Hematopoietic multipotent progenitor cell treated with erythropoietin and hydrocortisone succinate and interleukin-3 and kit ligand, for 15 days (in vitro differentiated cells): ENCODE results near the gene ENOX1.

Experiments used
- DNase-seq: peaks from one replicate; pipeline ENCODE4 v3.0.0-alpha.2; 2015; ENCODE audit warnings: low spot score

The ENOX1 gene

GRCh38 chr13:43744261-43745031, 42.3 kb downstream of the ENOX1 start:
- no peak for DNase-seq

GRCh38 chr13:43742911-43743310, 43.9 kb downstream of the ENOX1 start:
- no peak for DNase-seq

GRCh38 chr13:43737392-43737923, 49.3 kb downstream of the ENOX1 start:
- DNase-seq = no peak

GRCh38 chr13:43732726-43733125, 54.0 kb downstream of the ENOX1 start:
- no peak for DNase-seq

GRCh38 chr13:43731296-43731695, 55.5 kb downstream of the ENOX1 start:
- no peak for DNase-seq

GRCh38 chr13:43730642-43731041, 56.1 kb downstream of the ENOX1 start:
- no peak for DNase-seq

- no peak for DNase-seq
Observed at GRCh38 chr13:43728421-43728820, 58.4 kb downstream of the ENOX1 start.

- DNase-seq = no peak
Observed at GRCh38 chr13:43727856-43728255, 58.9 kb downstream of the ENOX1 start.

GRCh38 chr13:43725460-43725859, 61.3 kb downstream of the ENOX1 start:
- DNase-seq = no peak

- no peak for DNase-seq
Observed at GRCh38 chr13:43720780-43721397, 65.9 kb downstream of the ENOX1 start.

- no peak for DNase-seq
Observed at GRCh38 chr13:43698758-43699157, 88.0 kb downstream of the ENOX1 start.

GRCh38 chr13:43698009-43698408, 88.8 kb downstream of the ENOX1 start:
- DNase-seq = no peak

- no peak for DNase-seq
Observed at GRCh38 chr13:43697323-43697722, 89.4 kb downstream of the ENOX1 start.

- no peak for DNase-seq
Observed at GRCh38 chr13:43694146-43694664, 92.6 kb downstream of the ENOX1 start.

GRCh38 chr13:43693639-43694038, 93.1 kb downstream of the ENOX1 start:
- no peak for DNase-seq

GRCh38 chr13:43688227-43688907, 98.4 kb downstream of the ENOX1 start:
- no peak for DNase-seq

GRCh38 chr13:43687038-43687437, 99.7 kb downstream of the ENOX1 start:
- DNase-seq = no peak

GRCh38 chr13:43686557-43686956, 100.2 kb downstream of the ENOX1 start:
- no peak for DNase-seq

- DNase-seq = no peak
Observed at GRCh38 chr13:43684963-43685725, 101.6 kb downstream of the ENOX1 start.

GRCh38 chr13:43682701-43683100, 104.1 kb downstream of the ENOX1 start:
- DNase-seq = no peak

GRCh38 chr13:43676320-43676719, 110.5 kb downstream of the ENOX1 start:
- no peak for DNase-seq

- no peak for DNase-seq
Observed at GRCh38 chr13:43675577-43675976, 111.2 kb downstream of the ENOX1 start.
